Endothelial cell of umbilical vein (primary cell): ENCODE measurements around the gene FOCAD. TPM values are rescaled to one million over a fixed set of nuclear protein-coding genes. Genes with fewer than 3 reads are reported as not detected.

Experiments used
- BruUV-seq: library from RNA; stranded (reverse); fragments of 400-500 nt; replicated peaks from 2 replicates; lab custom pipeline; 2021; lab: Mats Ljungman, UMichigan
- CTCF ChIA-PET: fragments of 300-600, 350-600 bp; sonication (Branson Sonifier 250); formaldehyde crosslinking; loops from one replicate; lab custom pipeline; 2021; ENCODE audit warnings: antibody characterized with exemption, inconsistent platforms; lab: Charles Lee
- POLR2A ChIA-PET: fragments of 300-600, 350-600 bp; sonication (Branson Sonifier 250); formaldehyde crosslinking; loops from one replicate; lab custom pipeline; 2021; ENCODE audit warnings: antibody characterized with exemption, inconsistent platforms; lab: Charles Lee
- DNase-seq: peaks from one replicate; pipeline ENCODE4 v3.0.0-alpha.2; 2011; ENCODE audit warnings: low read depth, low spot score
- FAIRE-seq: peaks from 2 replicates; lab custom pipeline; 2011; peaks lifted over from hg19 to GRCh38; lab: Jason Lieb, UNC
- H2AFZ ChIP-seq: 2 replicates; pipeline ENCODE4 v1.6.0; 2012; ENCODE audit warnings: low read depth, low read length, control low read depth, inconsistent platforms
- H3K27ac ChIP-seq: 2 replicates; pipeline ENCODE4 v1.5.1; 2011; ENCODE audit warnings: low read depth, mild to moderate bottlenecking, control low read depth, low read length, moderate library complexity; ENCODE audit not compliant: insufficient read depth
- H3K27me3 ChIP-seq, 2 experiments: 2 replicates each; pipeline versions ENCODE4 v1.6.0 to v1.6.1; 2011; ENCODE audit warnings: low read length in 2 of 2, mixed read lengths in 1 of 2; ENCODE audit not compliant: control insufficient read depth in 2 of 2, insufficient read depth in 2 of 2
- H3K36me3 ChIP-seq, 2 experiments: 2 replicates in 1 of 2; 3 replicates in 1 of 2; pipeline ENCODE4 v1.5.1; 2011; ENCODE audit warnings: low read length in 2 of 2, mild to moderate bottlenecking in 1 of 2, moderate library complexity in 1 of 2; ENCODE audit not compliant: control insufficient read depth in 2 of 2, insufficient read depth in 2 of 2; ENCODE audit errors: extremely low read depth in 1 of 2
- H3K4me1 ChIP-seq: 3 replicates; pipeline ENCODE4 v1.5.1; 2011; ENCODE audit warnings: mild to moderate bottlenecking, low read length; ENCODE audit not compliant: control insufficient read depth, insufficient read depth; ENCODE audit errors: extremely low read depth
- H3K4me2 ChIP-seq: 2 replicates; pipeline ENCODE4 v1.6.1; 2011; ENCODE audit warnings: low read length, control low read depth, mixed read lengths; ENCODE audit not compliant: insufficient read depth
- H3K4me3 ChIP-seq, 3 experiments: fragments of 200-600 bp in 1 of 3; sonication (generic), shearing (Covaris generic) in 1 of 3; replicated peaks in 1 of 3; 2 replicates each; pipeline ENCODE4 v1.5.1; 2011 to 2016; ENCODE audit warnings: control low read depth in 3 of 3, low read length in 3 of 3, mild to moderate bottlenecking in 2 of 3, inconsistent platforms in 1 of 3, low read depth in 1 of 3, moderate library complexity in 1 of 3; ENCODE audit not compliant: insufficient read depth in 1 of 3
- H3K79me2 ChIP-seq: 2 replicates; pipeline ENCODE4 v1.6.0; 2012; ENCODE audit warnings: low read length, inconsistent platforms; ENCODE audit not compliant: control insufficient read depth, insufficient read depth
- H3K9ac ChIP-seq: replicated peaks from 2 replicates; pipeline ENCODE3; 2011; ENCODE audit warnings: low read length, control low read depth; ENCODE audit not compliant: insufficient read depth; ENCODE audit errors: extremely low read depth
- H3K9me1 ChIP-seq: replicated peaks from 3 replicates; pipeline ENCODE4 v1.6.0; 2011; ENCODE audit warnings: mild to moderate bottlenecking, low read length; ENCODE audit not compliant: control insufficient read depth, insufficient read depth; ENCODE audit errors: extremely low read depth
- H3K9me3 ChIP-seq: replicated peaks from 2 replicates; pipeline ENCODE4 v1.5.1; 2012; ENCODE audit warnings: low read length, inconsistent platforms; ENCODE audit not compliant: control insufficient read depth, insufficient read depth
- H4K20me1 ChIP-seq: replicated peaks from 2 replicates; pipeline ENCODE3; 2011; ENCODE audit warnings: mild to moderate bottlenecking, low read length; ENCODE audit not compliant: control insufficient read depth, insufficient read depth; ENCODE audit errors: extremely low read depth
- CTCF ChIP-seq, 2 donors: IDR thresholded peaks; 1 replicate in 1 of 2; 2 replicates in 1 of 2; pipeline ENCODE4 v1.5.1; 2011; ENCODE audit warnings: low read length in 2 of 2, mild to moderate bottlenecking in 2 of 2, moderate library complexity in 2 of 2, control low read depth in 1 of 2, inconsistent platforms in 1 of 2, low read depth in 1 of 2; ENCODE audit not compliant: insufficient read depth in 1 of 2; ENCODE audit errors: extremely low read depth in 1 of 2
- EZH2 ChIP-seq: IDR thresholded peaks from 2 replicates; pipeline ENCODE4 v1.6.1; 2012; ENCODE audit warnings: borderline replicate concordance, low read depth, mild to moderate bottlenecking, moderate library complexity, low read length, inconsistent platforms; ENCODE audit not compliant: severe bottlenecking
- FOS ChIP-seq: IDR thresholded peaks from 2 replicates; pipeline ENCODE4 v1.6.1; 2011; ENCODE audit warnings: mild to moderate bottlenecking, low read length, moderate library complexity, borderline replicate concordance; ENCODE audit not compliant: insufficient read depth
- GATA2 ChIP-seq: IDR thresholded peaks from 2 replicates; pipeline ENCODE4 v1.7.0; 2011; ENCODE audit warnings: low read depth, mild to moderate bottlenecking, moderate library complexity, mixed read lengths, low read length; ENCODE audit not compliant: insufficient read length, insufficient read depth
- JUN ChIP-seq: IDR thresholded peaks from 2 replicates; pipeline ENCODE4 v1.6.1; 2011; ENCODE audit warnings: borderline replicate concordance, low read depth; ENCODE audit not compliant: insufficient read length, insufficient read depth
- MAX ChIP-seq: IDR thresholded peaks from 2 replicates; pipeline ENCODE4 v1.6.1; 2011; ENCODE audit not compliant: insufficient read depth, insufficient read length
- MYC ChIP-seq: IDR thresholded peaks from one replicate; pipeline ENCODE4 v1.6.1; 2011; ENCODE audit warnings: mild to moderate bottlenecking, low read depth, low read length
- POLR2A ChIP-seq: IDR thresholded peaks from 2 replicates; pipeline ENCODE4 v1.6.1; 2012; ENCODE audit warnings: low read depth, mild to moderate bottlenecking, control low read depth, low read length
- POLR2AphosphoS5 ChIP-seq: IDR thresholded peaks from 2 replicates; pipeline ENCODE4 v1.6.1; 2012; ENCODE audit warnings: low read depth, mild to moderate bottlenecking, control low read depth, low read length, moderate library complexity; ENCODE audit not compliant: insufficient read depth
- dilution Hi-C: fragments of 300-500 bp; cut with MboI; formaldehyde crosslinking; loops from one replicate; pipeline ENCODE4 v1.15.0; 2019; ENCODE audit warnings: low sequenced_read_pairs; ENCODE audit not compliant: extremely low pct_ligation_motif_present
- intact Hi-C: fragments of 100-400 bp; cut with micrococcal nuclease; formaldehyde crosslinking; loops from one replicate; pipeline ENCODE4 v1.10.0; 2022
- polyA plus RNA-seq, 4 experiments: library from polyadenylated mRNA; depleted of rRNA in 3 of 4; stranded (reverse) in 3 of 4; unstranded in 1 of 4; fragments of >200 nt; gene quantifications; 2 replicates each; pipeline versions ENCODE4 v1.2.1 to v1.2.3, GENCODE V29; 2011 to 2012; ENCODE audit warnings: missing spikeins in 1 of 4
- total RNA-seq: library from RNA; stranded (reverse); gene quantifications from 2 replicates; pipeline ENCODE4 v1.2.3, GENCODE V29; 2021

FOCAD gene
- total and polyA plus RNA-seq, 2 donors (not counting 3 experiments of a cell fraction or from before 2014, with no cell fraction given): 26.7 to 66.9 TPM

GRCh38 chr9:21037278-21037677, 353.2 kb downstream of the FOCAD start:
- dilution Hi-C loops (no loop called here), intact Hi-C loops (no loop called here)
- no peaks in the 10 kb centered on the region for H3K27me3 ChIP-seq
- ChIA-PET POLR2A (no interaction called here), CTCF (interaction anchor here (0.8 kb wide), 1 partner anchor 13 kb away, joined by 3 read pairs; no protein-coding TSS in a partner anchor)
- no peak for FAIRE-seq
- no peak for TF ChIP-seq POLR2A
- no peaks in the 10 kb centered on the region for H3K9me3 ChIP-seq
- H3K79me2 ChIP-seq: no peaks in the 10 kb centered on the region
- no peaks in the 10 kb centered on the region for H3K9me1 ChIP-seq
- H3K27ac ChIP-seq: no peak overlapping the region
- no peak overlapping the region for H3K4me3 ChIP-seq
- no peak overlapping the region for H3K4me2 ChIP-seq
- BruUV-seq: no TSS peak
- no peak overlapping the region for H3K9ac ChIP-seq
- no peaks in the 10 kb centered on the region for H3K4me1 ChIP-seq
- H3K36me3 ChIP-seq: no peaks in the 10 kb centered on the region
- no peak overlapping the region for H2AFZ ChIP-seq
- no peak for DNase-seq
- no peaks in the 10 kb centered on the region for H4K20me1 ChIP-seq

GRCh38 chr9:21039302-21039701, 355.2 kb downstream of the FOCAD start:
- CTCF ChIA-PET: no interaction called here

More at GRCh38 chr9:21039302-21039701, 355.2 kb downstream of the FOCAD start:
- H3K4me1 ChIP-seq: no peaks in the 10 kb centered on the region
- POLR2A ChIA-PET: no interaction called here
- TF ChIP-seq EZH2 (no peak), MYC (no peak), POLR2A (no peak), JUN (no peak), GATA2 (no peak), POLR2AphosphoS5 (no peak), CTCF (IDR thresholded peaks at IDR 0.05; ENCODE audit: extremely low read depth in 1 of 2, insufficient read depth in 1 of 2, low read depth in 1 of 2, low read length in 2 of 2) (no peak), FOS (no peak), MAX (no peak)
- dilution Hi-C loops: no loop called here
- no peak overlapping the region for H3K4me2 ChIP-seq
- H3K27me3 ChIP-seq: no peaks in the 10 kb centered on the region
- H3K9ac ChIP-seq: no peak overlapping the region
- no TSS peak for BruUV-seq
- H4K20me1 ChIP-seq: no peaks in the 10 kb centered on the region
- H3K4me3 ChIP-seq: no peak overlapping the region
- FAIRE-seq: no peak
- no peak overlapping the region for H3K27ac ChIP-seq
- no peaks in the 10 kb centered on the region for H3K36me3 ChIP-seq
- no peak overlapping the region for H2AFZ ChIP-seq
- no peak for DNase-seq
- H3K79me2 ChIP-seq: no peaks in the 10 kb centered on the region
- no peaks in the 10 kb centered on the region for H3K9me1 ChIP-seq
- intact Hi-C loops: no loop called here
- no peaks in the 10 kb centered on the region for H3K9me3 ChIP-seq
